Stomach (tissue), 9 donors: ENCODE measurements around the gene VDAC2. TPM values are rescaled to one million over a fixed set of nuclear protein-coding genes. Genes with fewer than 3 reads are reported as not detected.
A peak's percentile ranks its signal among the peaks of the same experiment; 100 is the strongest.

Source experiments
- DNase-seq, 2 donors: peaks; one replicate each; pipeline versions ENCODE4 v3.0.0 to v3.0.0-alpha.2; 2013 to 2019
- H3K27ac ChIP-seq, 5 donors: fragments of 200-600 bp in 4 of 5; sonication (generic) in 4 of 5; one replicate each; pipeline ENCODE4 v1.5.1; 2013 to 2019; ENCODE audit warnings: mild to moderate bottlenecking in 1 of 5, moderate library complexity in 1 of 5
- H3K27me3 ChIP-seq, 3 donors: fragments of 200-600 bp; sonication (generic); one replicate each; pipeline ENCODE4 v1.5.1; 2017 to 2019; ENCODE audit warnings: mixed run types in 1 of 3
- H3K36me3 ChIP-seq, 4 donors: fragments of 200-600 bp; sonication (generic); 1 replicate in 3 of 4; 2 replicates in 1 of 4; pipeline ENCODE4 v1.5.1; 2016 to 2019
- H3K4me1 ChIP-seq, 4 donors: fragments of 200-600 bp; sonication (generic); one replicate each; pipeline ENCODE4 v1.5.1; 2016 to 2019
- H3K4me3 ChIP-seq, 4 donors: fragments of 200-600 bp; sonication (generic) in 3 of 4; one replicate each; pipeline ENCODE4 v1.5.1; 2016 to 2019; ENCODE audit warnings: mild to moderate bottlenecking in 1 of 4
- H3K9me3 ChIP-seq, 4 donors: fragments of 200-600 bp; sonication (generic); one replicate each; pipeline ENCODE4 v1.5.1; 2016 to 2019
- CTCF ChIP-seq, 7 experiments: fragments of 450-650 bp in 4 of 7; fragments of 200-600 bp in 3 of 7; sonication (generic) in 3 of 7; IDR thresholded peaks; one replicate each; pipeline ENCODE4 v1.5.1; 2016 to 2019; ENCODE audit warnings: antibody characterized with exemption in 7 of 7, control low read depth in 2 of 7, mild to moderate bottlenecking in 1 of 7
- EP300 ChIP-seq: sonication (generic); formaldehyde crosslinking; IDR thresholded peaks from one replicate; pipeline ENCODE4 v1.6.1; 2017; ENCODE audit warnings: antibody characterized with exemption
- POLR2A ChIP-seq, 4 donors: fragments of 450-650 bp; IDR thresholded peaks; one replicate each; pipeline ENCODE4 v1.6.1; 2016; ENCODE audit warnings: antibody characterized with exemption in 4 of 4, control low read depth in 2 of 4, mild to moderate bottlenecking in 1 of 4, moderate library complexity in 1 of 4
- POLR2AphosphoS5 ChIP-seq, 3 donors: sonication (generic); formaldehyde crosslinking; IDR thresholded peaks; one replicate each; pipeline ENCODE4 v1.6.1; 2016; ENCODE audit warnings: antibody characterized with exemption in 3 of 3
- WGBS, 5 donors: extraction: QIAGEN DNeasy Blood & Tissue Kit in 3 of 5; methylation state at CpG; one replicate each; pipeline versions ENCODE4 v1.1.5 to v1.1.7; 2013 to 2018; 5-methylcytosine and 5-hydroxymethylcytosine counted together
- intact Hi-C: fragments of 100-400 bp; cut with DNase I; formaldehyde crosslinking; loops from one replicate; pipeline ENCODE4 v1.15.1; 2023; ENCODE audit warnings: low total_unique reads
- polyA plus RNA-seq, 3 donors: library from polyadenylated mRNA; stranded (reverse); fragments of 200-250 nt; gene quantifications; one replicate each; pipeline ENCODE4 v1.2.3, GENCODE V29; 2013
- total RNA-seq, 5 donors: library from RNA; depleted of rRNA; stranded (reverse); fragments of >200 nt; gene quantifications; one replicate each; pipeline versions ENCODE4 v1.1.0 to v1.2.3, GENCODE V29; 2014 to 2016
- donor health status: healthy with polysubstance abuse.
- donor health status: Bipolar disorder and iron deficiency.
- donor health status: healthy.

The VDAC2 gene
- total and polyA plus RNA-seq, 8 donors: 44.3 to 202 (median 144) TPM

- DNase-seq: no peak
- Histone ChIP-seq H3K36me3 (peaks cover 32 to 87% (median 71%) of the 10 kb centered on the region in 4 donors), H3K9me3 (no peaks in the 10 kb centered on the region), H3K27ac (peak overlapping the region; percentile 18 to 92 (median 82)), H3K4me1 (peaks cover 57 to 90% (median 77%) of the 10 kb centered on the region in 4 donors), H3K27me3 (no peaks in the 10 kb centered on the region), H3K4me3 (no peak overlapping the region)
- intact Hi-C loops: no loop called here
- TF ChIP-seq POLR2AphosphoS5 (IDR thresholded peaks at IDR 0.05) (no peak), POLR2A (IDR thresholded peaks at IDR 0.05) (no peak), CTCF (IDR thresholded peaks at IDR 0.05) (no peak), EP300 (no peak)
- WGBS, 5 donors: 62 to 77% (median 71%) methylated on average over 5 of the region's 5 CpGs
Measured at GRCh38 chr10:75226656-75227055, 16.1 kb downstream of the VDAC2 start.

DNA sequence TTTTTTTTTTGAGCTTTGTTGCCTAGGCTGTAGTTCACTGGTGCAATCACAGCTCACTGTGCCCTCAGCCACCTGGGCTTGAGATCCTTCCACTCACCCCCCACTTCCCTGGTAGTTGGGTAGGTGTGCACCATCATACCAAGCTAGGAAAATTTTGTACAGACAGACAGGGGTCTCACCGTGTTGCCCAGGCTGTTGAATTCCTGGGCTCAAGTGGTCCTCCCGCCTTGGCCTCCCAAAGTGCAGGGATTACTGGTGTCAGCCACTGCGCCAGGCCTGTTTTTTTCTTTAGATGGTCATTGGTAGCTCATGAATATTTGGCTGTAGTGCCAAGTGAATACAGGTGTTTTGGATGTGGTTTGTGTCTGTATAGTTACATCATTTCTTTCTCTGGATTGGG, 17.7 kb downstream of the VDAC2 start:
- DNase-seq: peak in 1 of 2 donors; percentile 23
- Histone ChIP-seq H3K4me1 (peaks cover 54 to 77% (median 68%) of the 10 kb centered on the region in 4 donors), H3K36me3 (peaks cover 29 to 87% (median 66%) of the 10 kb centered on the region in 4 donors), H3K27me3 (no peaks in the 10 kb centered on the region), H3K4me3 (no peak overlapping the region), H3K9me3 (no peaks in the 10 kb centered on the region), H3K27ac (peak overlapping the region in 3 of 5 donors; percentile 43 to 92 (median 49))
- intact Hi-C loops: no loop called here
- TF ChIP-seq EP300: no peak
- TF ChIP-seq POLR2AphosphoS5 (IDR thresholded peaks at IDR 0.05): no peak
- TF ChIP-seq CTCF (IDR thresholded peaks at IDR 0.05): no peak
- no peak for TF ChIP-seq POLR2A (IDR thresholded peaks at IDR 0.05)
- WGBS, 5 donors: 88 to 100% (median 91%) methylated on average over 2 to 3 of the region's 3 CpGs

DNA sequence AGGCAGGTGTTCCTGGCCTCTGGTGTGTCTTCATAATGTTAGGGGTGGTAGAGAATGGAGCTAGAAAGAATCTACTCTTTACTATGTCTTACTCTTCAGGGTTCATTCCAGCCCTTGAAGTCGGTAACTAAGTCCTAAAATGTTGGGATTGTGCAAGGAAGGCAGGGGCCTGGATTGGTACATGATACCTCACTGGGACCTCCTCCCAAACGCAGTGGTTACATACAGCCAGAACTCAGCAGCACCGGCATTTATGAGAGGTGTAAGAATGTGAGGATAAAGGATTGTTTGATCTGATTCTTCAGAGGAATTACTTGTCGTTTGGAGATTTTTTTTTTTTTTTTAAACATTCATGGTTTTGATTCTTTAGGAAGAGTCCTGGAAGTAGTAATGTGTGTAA, 18.2 kb downstream of the VDAC2 start:
- Histone ChIP-seq H3K9me3 (no peaks in the 10 kb centered on the region), H3K27ac (peak overlapping the region in 2 of 5 donors; percentile 43 to 92), H3K36me3 (peaks cover 24 to 85% (median 62%) of the 10 kb centered on the region in 4 donors), H3K4me1 (peaks cover 48 to 77% (median 68%) of the 10 kb centered on the region in 4 donors), H3K27me3 (no peaks in the 10 kb centered on the region), H3K4me3 (no peak overlapping the region)
- WGBS, 5 donors: 50 to 55% (median 54%) methylated on average over 4 of the region's 4 CpGs
- TF ChIP-seq CTCF (IDR thresholded peaks at IDR 0.05) (no peak), POLR2A (IDR thresholded peaks at IDR 0.05) (no peak), POLR2AphosphoS5 (IDR thresholded peaks at IDR 0.05) (no peak), EP300 (no peak)
- peak in 1 of 2 donors; percentile 19 for DNase-seq
- intact Hi-C loops: no loop called here

DNA sequence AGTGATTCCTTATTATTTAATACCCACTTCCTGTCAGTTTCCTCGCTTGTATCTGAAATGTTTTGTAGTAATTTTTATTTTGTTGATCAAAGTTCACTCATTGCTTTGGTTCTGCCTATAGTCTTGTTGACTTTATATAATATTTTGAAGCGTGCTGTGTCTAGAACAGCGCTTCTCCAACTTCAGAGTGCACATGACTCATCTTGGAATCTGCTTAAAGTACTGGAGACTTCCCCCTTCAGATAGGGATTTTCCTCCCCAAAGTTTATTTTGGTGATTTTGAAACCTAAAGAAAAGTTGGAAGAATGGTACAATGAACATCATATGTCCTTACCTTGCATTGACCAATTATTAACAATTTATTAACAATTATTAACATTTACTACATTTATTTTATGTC, 19.4 kb downstream of the VDAC2 start:
- Histone ChIP-seq H3K36me3 (peaks cover 24 to 78% (median 55%) of the 10 kb centered on the region in 4 donors), H3K27me3 (no peaks in the 10 kb centered on the region), H3K4me1 (peaks cover 44 to 75% (median 67%) of the 10 kb centered on the region in 4 donors), H3K9me3 (no peaks in the 10 kb centered on the region), H3K27ac (peak overlapping the region in 2 of 5 donors; percentile 43 to 46), H3K4me3 (no peak overlapping the region)
- DNase-seq: no peak
- TF ChIP-seq CTCF (IDR thresholded peaks at IDR 0.05) (no peak), EP300 (no peak), POLR2AphosphoS5 (IDR thresholded peaks at IDR 0.05) (no peak), POLR2A (IDR thresholded peaks at IDR 0.05) (no peak)
- intact Hi-C loops: loop anchor here (10.0 kb wide), 1 partner anchor 125 kb away; a partner anchor contains a TSS
- 70 to 82% (median 81%) methylated on average over 3 of the region's 3 CpGs for WGBS, 5 donors
